PC-9 (cell line): ENCODE data around the gene CRTAC1. TPM values are rescaled to one million over a fixed set of nuclear protein-coding genes. Genes with fewer than 3 reads are reported as not detected.

ENCODE experiments used
- BruUV-seq: library from RNA; stranded (reverse); fragments of 400-500 nt; replicated peaks from 2 replicates; lab custom pipeline; 2021; lab: Mats Ljungman, UMichigan
- CTCF ChIA-PET: fragments of 300-600 bp; sonication (Branson Sonifier 250); formaldehyde crosslinking; loops from one replicate; lab custom pipeline; 2022; ENCODE audit warnings: antibody characterized with exemption; lab: Charles Lee
- POLR2A ChIA-PET: fragments of 300-600 bp; sonication (Branson Sonifier 250); formaldehyde crosslinking; loops from one replicate; lab custom pipeline; 2022; ENCODE audit warnings: antibody characterized with exemption; ENCODE audit not compliant: unreplicated experiment; lab: Charles Lee
- DNase-seq, 2 experiments: peaks; one replicate each; pipeline versions ENCODE4 v3.0.0 to v3.0.0-alpha.2; 2015 to 2022; ENCODE audit warnings: mixed read lengths in 1 of 2
- H2AFZ ChIP-seq: fragments of 200-600 bp; sonication (generic); 2 replicates; pipeline ENCODE4 v1.8.1; 2017; ENCODE audit warnings: antibody characterized with exemption
- H3F3A ChIP-seq: fragments of 200-600 bp; sonication (generic); 2 replicates; pipeline ENCODE4 v1.8.1; 2017; ENCODE audit warnings: antibody characterized with exemption, mild to moderate bottlenecking, low read depth; ENCODE audit not compliant: insufficient read depth
- H3K27ac ChIP-seq: fragments of 200-600 bp; sonication (generic); 2 replicates; pipeline ENCODE4 v1.6.1; 2016; ENCODE audit warnings: mixed run types
- H3K27me3 ChIP-seq: fragments of 200-600 bp; sonication (generic); 2 replicates; pipeline ENCODE4 v1.6.1; 2016; ENCODE audit warnings: low read depth, mixed run types; ENCODE audit not compliant: insufficient read depth
- H3K36me3 ChIP-seq: fragments of 200-600 bp; sonication (generic); 2 replicates; pipeline ENCODE4 v1.6.1; 2016; ENCODE audit warnings: low read depth, mixed run types
- H3K4me1 ChIP-seq: fragments of 200-600 bp; sonication (generic); replicated peaks from 2 replicates; pipeline ENCODE4 v1.6.1; 2016; ENCODE audit warnings: mixed run types; ENCODE audit not compliant: insufficient read depth
- H3K4me2 ChIP-seq: fragments of 200-600 bp; sonication (generic); 2 replicates; pipeline ENCODE4 v1.6.1; 2017; ENCODE audit warnings: mixed run types
- H3K4me3 ChIP-seq: fragments of 200-600 bp; sonication (generic); 2 replicates; pipeline ENCODE4 v1.6.1; 2016; ENCODE audit warnings: mixed run types
- H3K79me2 ChIP-seq: fragments of 200-600 bp; sonication (generic); 2 replicates; pipeline ENCODE4 v1.6.1; 2017; ENCODE audit warnings: low read depth, mixed run types
- H3K9me2 ChIP-seq: fragments of 200-600 bp; sonication (generic); 2 replicates; pipeline ENCODE4 v1.8.1; 2017; ENCODE audit warnings: mild to moderate bottlenecking; ENCODE audit not compliant: insufficient read depth
- H3K9me3 ChIP-seq: fragments of 200-600 bp; sonication (generic); 2 replicates; pipeline ENCODE4 v1.8.1; 2016; ENCODE audit warnings: low read depth; ENCODE audit not compliant: insufficient read depth
- H4K20me1 ChIP-seq: fragments of 200-600 bp; sonication (generic); 2 replicates; pipeline ENCODE4 v1.8.1; 2017; ENCODE audit not compliant: insufficient read depth
- EZH2 ChIP-seq: fragments of 200-600 bp; sonication (generic); IDR thresholded peaks from 2 replicates; pipeline ENCODE4 v1.8.0; 2017; ENCODE audit warnings: antibody characterized with exemption, low read depth
- intact Hi-C: fragments of 100-400 bp; cut with micrococcal nuclease; formaldehyde crosslinking; loops from one replicate; pipeline ENCODE4 v1.10.0; 2022; ENCODE audit not compliant: unreplicated experiment
- total RNA-seq: library from RNA; stranded (reverse); gene quantifications from 2 replicates; pipeline ENCODE4 v1.2.3, GENCODE V29; 2021
- TF ChIP-seq, protein P1 (sequence below): fragments of 200-600 bp; sonication (generic); conservative IDR thresholded peaks from 2 replicates; pipeline ENCODE4 v1.6.1; 2017; ENCODE audit warnings: mixed run types, antibody characterized with exemption, mild to moderate bottlenecking, moderate library complexity

CRTAC1 gene
- total RNA-seq, 1 experiment from 2014 or later: not detected

GRCh38 chr10:97991871-97992270 lies 38.5 kb downstream of the CRTAC1 start:
- Histone ChIP-seq H3F3A (no peaks in the 10 kb centered on the region), H3K9me3 (no peaks in the 10 kb centered on the region), H3K4me2 (no peak overlapping the region), H3K9me2 (no peaks in the 10 kb centered on the region), H3K27me3 (peaks cover 23% of the 10 kb centered on the region; the same call in 1 of the 2 replicates), H3K79me2 (no peaks in the 10 kb centered on the region), H3K27ac (no peak overlapping the region), H4K20me1 (no peaks in the 10 kb centered on the region), H3K4me3 (no peak overlapping the region), H3K4me1 (no peaks in the 10 kb centered on the region), H3K36me3 (no peaks in the 10 kb centered on the region), H2AFZ (no peak overlapping the region)
- intact Hi-C loops: no loop called here
- no peak for DNase-seq
- ChIA-PET CTCF (no interaction called here), POLR2A (no interaction called here)
- no peak for TF ChIP-seq EZH2
- TF ChIP-seq, protein P1, sequence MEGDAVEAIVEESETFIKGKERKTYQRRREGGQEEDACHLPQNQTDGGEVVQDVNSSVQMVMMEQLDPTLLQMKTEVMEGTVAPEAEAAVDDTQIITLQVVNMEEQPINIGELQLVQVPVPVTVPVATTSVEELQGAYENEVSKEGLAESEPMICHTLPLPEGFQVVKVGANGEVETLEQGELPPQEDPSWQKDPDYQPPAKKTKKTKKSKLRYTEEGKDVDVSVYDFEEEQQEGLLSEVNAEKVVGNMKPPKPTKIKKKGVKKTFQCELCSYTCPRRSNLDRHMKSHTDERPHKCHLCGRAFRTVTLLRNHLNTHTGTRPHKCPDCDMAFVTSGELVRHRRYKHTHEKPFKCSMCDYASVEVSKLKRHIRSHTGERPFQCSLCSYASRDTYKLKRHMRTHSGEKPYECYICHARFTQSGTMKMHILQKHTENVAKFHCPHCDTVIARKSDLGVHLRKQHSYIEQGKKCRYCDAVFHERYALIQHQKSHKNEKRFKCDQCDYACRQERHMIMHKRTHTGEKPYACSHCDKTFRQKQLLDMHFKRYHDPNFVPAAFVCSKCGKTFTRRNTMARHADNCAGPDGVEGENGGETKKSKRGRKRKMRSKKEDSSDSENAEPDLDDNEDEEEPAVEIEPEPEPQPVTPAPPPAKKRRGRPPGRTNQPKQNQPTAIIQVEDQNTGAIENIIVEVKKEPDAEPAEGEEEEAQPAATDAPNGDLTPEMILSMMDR: no peak
- BruUV-seq: no TSS peak

DNA sequence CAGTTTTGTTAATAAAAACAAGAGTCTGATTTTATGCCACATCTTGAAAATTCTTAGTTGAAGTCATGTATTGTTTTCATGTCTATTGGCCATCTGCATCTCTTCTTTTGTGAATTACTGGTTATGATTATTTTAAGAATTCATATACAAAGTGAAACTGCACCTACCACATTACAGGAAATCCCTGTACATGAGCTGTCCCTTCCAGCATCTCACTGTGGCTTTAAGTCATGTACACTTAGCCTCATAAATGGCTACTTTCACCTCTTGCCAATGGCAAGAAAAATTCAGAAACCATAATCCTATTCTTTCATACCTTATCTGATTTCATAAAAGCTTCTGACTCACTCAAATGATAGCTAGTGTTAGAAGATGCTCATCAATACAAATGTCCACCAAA lies 48.6 kb downstream of the CRTAC1 start:
- no TSS peak for BruUV-seq
- no peak for DNase-seq
- H4K20me1 ChIP-seq: no peaks in the 10 kb centered on the region
- no peak for TF ChIP-seq EZH2
- TF ChIP-seq, protein P1: no peak
- no peaks in the 10 kb centered on the region for H3F3A ChIP-seq
- no peak overlapping the region for H3K4me2 ChIP-seq
- no peaks in the 10 kb centered on the region for H3K79me2 ChIP-seq
- no peaks in the 10 kb centered on the region for H3K9me3 ChIP-seq
- peaks cover 71% of the 10 kb centered on the region for H3K27me3 ChIP-seq
- no peaks in the 10 kb centered on the region for H3K9me2 ChIP-seq
- ChIA-PET POLR2A (no interaction called here), CTCF (no interaction called here)
- no peaks in the 10 kb centered on the region for H3K4me1 ChIP-seq
- no peak overlapping the region for H3K27ac ChIP-seq
- H3K4me3 ChIP-seq: no peak overlapping the region
- intact Hi-C loops: no loop called here
- no peaks in the 10 kb centered on the region for H3K36me3 ChIP-seq
- no peak overlapping the region for H2AFZ ChIP-seq

GRCh38 chr10:97977673-97978072 lies 52.7 kb downstream of the CRTAC1 start:
- ChIA-PET POLR2A (no interaction called here), CTCF (no interaction called here)
- no peak overlapping the region for H3K27ac ChIP-seq
- no peaks in the 10 kb centered on the region for H3K36me3 ChIP-seq
- H2AFZ ChIP-seq: no peak overlapping the region
- H3F3A ChIP-seq: no peaks in the 10 kb centered on the region
- BruUV-seq: no TSS peak
- intact Hi-C loops: no loop called here
- H4K20me1 ChIP-seq: no peaks in the 10 kb centered on the region
- TF ChIP-seq, protein P1: no peak
- TF ChIP-seq EZH2: no peak
- H3K27me3 ChIP-seq: peaks cover 92% of the 10 kb centered on the region
- no peaks in the 10 kb centered on the region for H3K4me1 ChIP-seq
- no peak overlapping the region for H3K4me2 ChIP-seq
- no peaks in the 10 kb centered on the region for H3K79me2 ChIP-seq
- H3K4me3 ChIP-seq: no peak overlapping the region
- H3K9me2 ChIP-seq: no peaks in the 10 kb centered on the region
- no peaks in the 10 kb centered on the region for H3K9me3 ChIP-seq
- no peak for DNase-seq
